Spinal cord (tissue), 10 donors: ENCODE data around the gene HNRNPF. TPM values are rescaled to one million over a fixed set of nuclear protein-coding genes. Genes with fewer than 3 reads are reported as not detected.
"Not testable (repeated sequence)": the region's sequence is repeated elsewhere in the genome, so short reads cannot be mapped to it uniquely, and the experiment has no call there.

Experiments
- DNase-seq, 6 donors: peaks; one replicate each; pipeline versions ENCODE4 v3.0.0 to v3.0.0-alpha.2; 2013 to 2015; ENCODE audit warnings: low spot score in 6 of 6, low read depth in 4 of 6
- H3K27ac ChIP-seq: one replicate; pipeline ENCODE4 v1.5.1; 2013; ENCODE audit warnings: low read depth, low read length, control low read depth
- H3K27me3 ChIP-seq: one replicate; pipeline ENCODE4 v1.6.1; 2013; ENCODE audit warnings: low read length; ENCODE audit not compliant: control insufficient read depth, insufficient read depth
- H3K36me3 ChIP-seq: one replicate; pipeline ENCODE4 v1.6.1; 2013; ENCODE audit warnings: low read length; ENCODE audit not compliant: control insufficient read depth, insufficient read depth
- H3K4me1 ChIP-seq: one replicate; pipeline ENCODE4 v1.6.1; 2013; ENCODE audit warnings: low read length; ENCODE audit not compliant: control insufficient read depth, insufficient read depth
- H3K4me3 ChIP-seq: one replicate; pipeline ENCODE4 v1.5.1; 2013; ENCODE audit warnings: low read depth, low read length, control low read depth
- H3K9me3 ChIP-seq: one replicate; pipeline ENCODE4 v1.6.1; 2013; ENCODE audit warnings: low read length; ENCODE audit not compliant: control insufficient read depth, insufficient read depth
- WGBS: methylation state at CpG from one replicate; pipeline ENCODE4 v1.1.5; 2013; ENCODE audit warnings: missing lambda C conversion rate; ENCODE audit not compliant: insufficient coverage; 5-methylcytosine and 5-hydroxymethylcytosine counted together
- polyA plus RNA-seq, 2 donors: library from polyadenylated mRNA; unstranded; fragments of 120-200 nt; gene quantifications; one replicate each; pipeline ENCODE4 v1.2.1, GENCODE V29; 2013; ENCODE audit not compliant: insufficient read length in 2 of 2
- total RNA-seq, 2 donors: library from RNA; depleted of rRNA in 1 of 2; stranded (reverse); fragments of 120-200 nt in 1 of 2; fragments of >200 nt in 1 of 2; gene quantifications; one replicate each; pipeline versions ENCODE4 v1.2.3 to v1.2.4, GENCODE V29; 2013 to 2014
- donor health status: healthy.

Gene HNRNPF
- total and polyA plus RNA-seq, 4 donors = 83.9 to 149 (median 123) TPM

DNA sequence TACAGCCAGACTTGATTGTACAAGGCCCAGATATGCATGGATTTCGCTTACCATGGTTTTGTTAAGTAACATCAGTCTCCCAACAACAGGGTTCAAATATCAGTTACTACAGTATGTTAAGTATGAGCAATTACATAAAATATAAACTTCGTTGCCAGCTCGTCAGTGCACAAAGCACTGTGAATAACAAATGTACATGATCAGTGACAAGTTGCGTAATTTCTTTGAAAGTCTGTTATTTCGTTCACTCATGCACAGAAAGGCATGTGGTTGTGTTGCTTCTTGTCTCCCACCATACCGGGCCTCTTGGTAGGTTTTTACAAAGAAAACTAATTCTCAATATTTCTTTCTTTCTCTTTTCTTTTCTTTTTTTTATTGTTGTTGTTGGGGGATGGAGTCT is 15.4 kb upstream of the HNRNPF start:
- H3K27ac ChIP-seq = no peak overlapping the region
- WGBS = 100% methylated on average over 3 of the region's 6 CpGs
- H3K4me3 ChIP-seq = no peak overlapping the region

DNA sequence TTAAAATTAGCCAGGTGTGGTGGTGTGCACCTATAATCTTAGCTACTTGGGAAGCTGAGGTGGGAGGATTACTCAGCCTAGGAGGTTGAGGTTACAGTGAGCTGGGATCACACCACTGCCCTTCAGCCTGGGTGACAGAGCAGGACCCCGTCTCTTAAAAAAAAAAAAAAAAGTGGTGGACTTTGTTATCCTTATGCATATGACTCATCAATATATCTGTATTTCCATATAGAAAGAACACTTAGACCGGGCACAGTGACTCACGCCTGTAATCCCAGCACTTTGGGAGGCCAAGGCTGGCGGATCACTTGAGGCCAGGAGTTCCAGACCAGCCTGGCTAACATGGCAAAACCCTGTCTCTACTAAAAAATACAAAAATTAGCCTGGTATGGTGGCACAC is 13.0 kb upstream of the HNRNPF start:
- not testable (repeated sequence) for DNase-seq, H3K36me3 ChIP-seq, H3K4me1 ChIP-seq, H3K4me3 ChIP-seq, H3K27me3 ChIP-seq, H3K27ac ChIP-seq, H3K9me3 ChIP-seq
- WGBS = 95% methylated on average over 3 of the region's 4 CpGs

More for the DNA sequence above, 15.4 kb upstream of the HNRNPF start:
- no peak for DNase-seq
- peaks cover 6% of the 10 kb centered on the region for H3K4me1 ChIP-seq
- H3K27me3 ChIP-seq = no peaks in the 10 kb centered on the region
- no peaks in the 10 kb centered on the region for H3K36me3 ChIP-seq
- no peaks in the 10 kb centered on the region for H3K9me3 ChIP-seq

GRCh38 chr10:43421519-43421918 is 12.5 kb upstream of the HNRNPF start:
- Histone ChIP-seq H3K9me3 (no peaks in the 10 kb centered on the region), H3K27me3 (no peaks in the 10 kb centered on the region), H3K4me1 (peaks cover 6% of the 10 kb centered on the region), H3K27ac (no peak overlapping the region), H3K36me3 (no peaks in the 10 kb centered on the region), H3K4me3 (no peak overlapping the region)
- no peak for DNase-seq
- WGBS = 96% methylated on average over 4 of the region's 6 CpGs

DNA sequence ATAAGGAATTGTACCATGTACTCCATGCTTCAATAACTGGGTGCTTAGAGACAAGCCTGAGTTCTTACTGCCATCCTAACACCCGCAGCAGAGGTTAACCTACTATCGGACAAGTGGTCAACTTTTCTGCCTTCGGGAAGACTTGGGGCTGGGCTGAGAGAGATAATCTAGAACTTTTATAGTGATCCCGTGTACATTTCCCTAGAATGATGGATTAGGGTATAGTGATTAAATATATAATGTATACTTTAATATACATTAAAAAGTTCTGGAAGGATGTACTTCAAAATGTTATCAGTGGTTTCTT is 12.2 kb upstream of the HNRNPF start:
- no peaks in the 10 kb centered on the region for H3K9me3 ChIP-seq
- H3K4me1 ChIP-seq = peaks cover 6% of the 10 kb centered on the region
- H3K27ac ChIP-seq = peak overlapping the region; percentile 89
- WGBS = no CpG with 5 or more reads among the region's 4 CpGs
- no peaks in the 10 kb centered on the region for H3K36me3 ChIP-seq
- H3K4me3 ChIP-seq = peak overlapping the region; percentile 51
- DNase-seq = no peak
- H3K27me3 ChIP-seq = no peaks in the 10 kb centered on the region

GRCh38 chr10:43420369-43421200 is 11.6 kb upstream of the HNRNPF start:
- WGBS = under 1% methylated on average over 63 of the region's 63 CpGs
- Histone ChIP-seq H3K4me1 (peaks cover 6% of the 10 kb centered on the region), H3K9me3 (no peaks in the 10 kb centered on the region), H3K4me3 (peak overlapping the region; percentile 51), H3K27ac (peak overlapping the region; percentile 89), H3K36me3 (no peaks in the 10 kb centered on the region), H3K27me3 (no peaks in the 10 kb centered on the region)
- peak in 4 of 6 donors; percentile 12 to 90 (median 68) for DNase-seq

DNA sequence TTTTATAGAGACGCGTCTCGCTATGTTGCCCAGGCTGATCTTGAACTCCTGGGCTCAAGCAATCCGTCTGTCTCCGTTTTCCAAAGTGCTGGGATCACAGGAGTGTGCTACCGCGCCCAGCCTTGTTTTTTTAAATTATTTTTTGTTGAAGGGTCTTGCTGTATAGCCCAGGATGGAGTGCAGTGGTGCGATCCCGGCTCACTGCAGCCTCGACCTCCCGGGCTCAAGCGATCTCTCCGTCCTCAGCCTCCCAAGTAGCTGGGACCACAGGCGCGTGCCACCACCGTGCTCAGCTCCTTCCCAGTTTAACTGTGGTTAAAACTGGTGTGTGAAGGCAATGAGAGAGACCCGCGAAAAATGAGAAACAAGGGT is 11.0 kb upstream of the HNRNPF start:
- peak overlapping the region; percentile 27 for H3K4me3 ChIP-seq
- H3K4me1 ChIP-seq = peaks cover 6% of the 10 kb centered on the region
- H3K36me3 ChIP-seq = no peaks in the 10 kb centered on the region
- H3K27me3 ChIP-seq = no peaks in the 10 kb centered on the region
- DNase-seq = no peak
- H3K27ac ChIP-seq = peak overlapping the region; percentile 87
- 78% methylated on average over 15 of the region's 18 CpGs for WGBS
- H3K9me3 ChIP-seq = no peaks in the 10 kb centered on the region

- DNase-seq = no peak
- Histone ChIP-seq H3K27me3 (no peaks in the 10 kb centered on the region), H3K36me3 (no peaks in the 10 kb centered on the region), H3K27ac (no peak overlapping the region), H3K4me3 (no peak overlapping the region), H3K9me3 (no peaks in the 10 kb centered on the region), H3K4me1 (peaks cover 6% of the 10 kb centered on the region)
- 84% methylated on average over 12 of the region's 14 CpGs for WGBS
These were observed 9.2 kb upstream of the HNRNPF start for GRCh38 chr10:43417950-43418768.

DNA sequence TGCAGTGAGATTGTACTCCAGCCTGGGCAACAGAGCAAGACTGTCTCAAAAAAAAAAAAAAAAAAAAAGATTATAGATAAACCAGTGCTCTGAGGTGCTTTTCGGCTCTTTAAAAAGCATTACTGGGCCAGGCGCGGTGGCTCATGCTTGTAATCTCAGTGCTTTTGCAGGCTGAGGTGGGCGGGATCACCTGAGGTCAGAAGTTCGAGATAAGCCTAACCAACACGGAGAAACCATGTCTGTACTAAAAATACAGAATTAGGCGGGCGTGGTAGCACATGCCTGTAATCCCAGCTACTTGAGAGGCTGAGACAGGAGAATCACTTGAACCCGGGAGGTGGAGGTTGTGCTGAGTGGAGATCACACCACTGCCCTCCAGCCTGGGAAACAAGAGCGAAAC is 6.6 kb upstream of the HNRNPF start:
- Histone ChIP-seq H3K9me3 (no peaks in the 10 kb centered on the region), H3K36me3 (no peaks in the 10 kb centered on the region), H3K4me3 (no peak overlapping the region), H3K4me1 (peaks cover 6% of the 10 kb centered on the region), H3K27ac (no peak overlapping the region), H3K27me3 (no peaks in the 10 kb centered on the region)
- WGBS = 89% methylated on average over 4 of the region's 10 CpGs
- no peak for DNase-seq

DNA sequence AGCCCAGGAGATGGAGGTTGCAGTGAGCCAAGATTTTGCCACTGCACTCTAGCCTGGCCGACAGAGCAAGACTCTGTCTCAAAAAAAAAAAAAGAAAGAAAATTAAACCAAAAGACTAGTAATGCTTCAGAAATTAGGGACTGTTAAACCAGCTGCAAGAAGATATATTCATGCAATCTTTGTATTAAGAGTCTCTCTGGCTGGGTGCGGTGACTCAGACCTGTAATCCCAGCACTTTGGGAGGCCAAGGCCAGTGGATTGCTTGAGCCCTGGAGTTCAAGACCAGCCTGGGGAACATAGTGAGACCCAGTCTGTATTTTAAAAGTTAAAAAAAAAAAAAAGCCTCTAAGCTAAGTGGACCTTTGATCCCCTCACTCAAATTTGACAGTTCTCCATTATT is 2.5 kb upstream of the HNRNPF start:
- H3K4me1 ChIP-seq = peaks cover 20% of the 10 kb centered on the region
- H3K27ac ChIP-seq = no peak overlapping the region
- WGBS = 100% methylated on average over 1 of the region's 2 CpGs
- H3K27me3 ChIP-seq = no peaks in the 10 kb centered on the region
- H3K4me3 ChIP-seq = no peak overlapping the region
- H3K36me3 ChIP-seq = no peaks in the 10 kb centered on the region
- H3K9me3 ChIP-seq = no peaks in the 10 kb centered on the region
- DNase-seq = no peak

DNA sequence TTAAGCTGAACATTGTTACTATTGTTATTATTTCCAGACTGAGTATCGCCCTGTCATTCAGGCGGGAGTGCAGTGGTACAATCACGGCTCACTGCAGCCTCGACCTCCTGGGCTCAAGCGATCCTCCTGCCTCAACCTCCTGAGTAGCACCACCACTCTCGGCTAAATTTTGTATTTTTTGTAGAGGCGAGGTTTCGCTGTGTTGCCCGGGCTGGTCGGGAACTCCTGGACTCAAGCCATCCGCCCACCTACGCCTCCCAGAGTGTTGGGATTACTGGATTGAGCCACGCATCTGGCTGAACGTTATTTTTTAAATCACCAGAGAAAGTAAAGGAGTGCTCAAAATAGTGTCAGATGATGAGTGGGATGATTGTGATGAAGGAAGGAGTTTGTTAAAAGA is 1.4 kb upstream of the HNRNPF start:
- 99% methylated on average over 7 of the region's 14 CpGs for WGBS
- no peak for DNase-seq
- Histone ChIP-seq H3K9me3 (no peaks in the 10 kb centered on the region), H3K27me3 (no peaks in the 10 kb centered on the region), H3K36me3 (no peaks in the 10 kb centered on the region), H3K27ac (no peak overlapping the region), H3K4me3 (no peak overlapping the region), H3K4me1 (peaks cover 30% of the 10 kb centered on the region)
